Lung (tissue), 12 donors: ENCODE measurements around the gene TRPM5. TPM values are rescaled to one million over a fixed set of nuclear protein-coding genes. Genes with fewer than 3 reads are reported as not detected.

Experiments used
- ATAC-seq: fragments of 200-7000 bp; cut with Tn5 transposase; one replicate; pipeline ENCODE4 v1.9.1; 2020; ENCODE audit warnings: moderate number of reproducible peaks; ENCODE audit not compliant: insufficient read depth, low FRiP score
- DNase-seq, 3 donors: peaks; one replicate each; pipeline ENCODE4 v3.0.0-alpha.2; 2013 to 2017
- H3K27ac ChIP-seq, 2 donors: one replicate each; pipeline ENCODE4 v1.5.1; 2013; ENCODE audit warnings: mild to moderate bottlenecking in 2 of 2, moderate library complexity in 2 of 2, control low read depth in 1 of 2, inconsistent platforms in 1 of 2, low read depth in 1 of 2, low read length in 1 of 2
- H3K27me3 ChIP-seq, 3 donors: one replicate each; pipeline ENCODE4 v1.5.1; 2013; ENCODE audit warnings: low read length in 2 of 3; ENCODE audit not compliant: control insufficient read depth in 3 of 3, insufficient read depth in 3 of 3
- H3K36me3 ChIP-seq, 4 donors: one replicate each; pipeline ENCODE4 v1.5.1; 2013; ENCODE audit warnings: low read length in 4 of 4, mild to moderate bottlenecking in 1 of 4, moderate library complexity in 1 of 4; ENCODE audit not compliant: control insufficient read depth in 4 of 4, insufficient read depth in 4 of 4
- H3K4me1 ChIP-seq, 5 donors: one replicate each; pipeline ENCODE4 v1.5.1; 2013; ENCODE audit warnings: low read length in 5 of 5, mild to moderate bottlenecking in 2 of 5, moderate library complexity in 1 of 5; ENCODE audit not compliant: control insufficient read depth in 5 of 5, insufficient read depth in 5 of 5
- H3K4me3 ChIP-seq: one replicate; pipeline ENCODE4 v1.5.1; 2013; ENCODE audit warnings: mild to moderate bottlenecking, control low read depth, moderate library complexity
- H3K9ac ChIP-seq, 2 donors: one replicate each; pipeline ENCODE4 v1.5.1; 2013; ENCODE audit warnings: low read length in 2 of 2, control low read depth in 1 of 2; ENCODE audit not compliant: insufficient read depth in 1 of 2
- H3K9me3 ChIP-seq, 4 donors: one replicate each; pipeline ENCODE4 v1.5.1; 2013; ENCODE audit warnings: low read length in 3 of 4, mild to moderate bottlenecking in 1 of 4, moderate library complexity in 1 of 4; ENCODE audit not compliant: control insufficient read depth in 4 of 4, insufficient read depth in 3 of 4
- WGBS, 2 donors: extraction: QIAGEN DNeasy Blood & Tissue Kit; methylation state at CpG; one replicate each; pipeline ENCODE4 v1.1.7; 2013; 5-methylcytosine and 5-hydroxymethylcytosine counted together
- polyA plus RNA-seq, 2 donors: library from polyadenylated mRNA; stranded (reverse); fragments of 200-250 nt; gene quantifications; one replicate each; pipeline ENCODE4 v1.2.1, GENCODE V29; 2013
- total RNA-seq, 2 donors: library from RNA; depleted of rRNA in 1 of 2; stranded (reverse); fragments of >200 nt in 1 of 2; gene quantifications; one replicate each; pipeline ENCODE4 v1.2.1, GENCODE V29; 2014 to 2021
- TF ChIP-seq, protein P1 (sequence below): IDR thresholded peaks from 2 replicates; pipeline ENCODE4 v1.5.1; 2012; ENCODE audit warnings: mild to moderate bottlenecking; ENCODE audit errors: control extremely low read depth, extremely low read depth
- donor health status: control.
- donor health status: control.
- donor health status: Bipolar disorder and iron deficiency.
- donor health status: healthy.
- donor health status: DM: yes; HTN: yes; CAD: no.

TRPM5 gene
- total and polyA plus RNA-seq, 4 donors = 0.02 to 0.20 (median 0.11) TPM

- Histone ChIP-seq H3K27me3 (no peaks in the 10 kb centered on the region), H3K9ac (no peak overlapping the region), H3K4me3 (no peak overlapping the region), H3K36me3 (no peaks in the 10 kb centered on the region), H3K9me3 (no peaks in the 10 kb centered on the region), H3K27ac (no peak overlapping the region), H3K4me1 (peaks cover 0 to 5% (median 0%) of the 10 kb centered on the region in 5 donors)
- no peak for DNase-seq
- 75 to 81% methylated on average over 27 to 28 of the region's 28 CpGs for whole genome bisulfite sequencing, 2 donors
- TF ChIP-seq, protein P1, sequence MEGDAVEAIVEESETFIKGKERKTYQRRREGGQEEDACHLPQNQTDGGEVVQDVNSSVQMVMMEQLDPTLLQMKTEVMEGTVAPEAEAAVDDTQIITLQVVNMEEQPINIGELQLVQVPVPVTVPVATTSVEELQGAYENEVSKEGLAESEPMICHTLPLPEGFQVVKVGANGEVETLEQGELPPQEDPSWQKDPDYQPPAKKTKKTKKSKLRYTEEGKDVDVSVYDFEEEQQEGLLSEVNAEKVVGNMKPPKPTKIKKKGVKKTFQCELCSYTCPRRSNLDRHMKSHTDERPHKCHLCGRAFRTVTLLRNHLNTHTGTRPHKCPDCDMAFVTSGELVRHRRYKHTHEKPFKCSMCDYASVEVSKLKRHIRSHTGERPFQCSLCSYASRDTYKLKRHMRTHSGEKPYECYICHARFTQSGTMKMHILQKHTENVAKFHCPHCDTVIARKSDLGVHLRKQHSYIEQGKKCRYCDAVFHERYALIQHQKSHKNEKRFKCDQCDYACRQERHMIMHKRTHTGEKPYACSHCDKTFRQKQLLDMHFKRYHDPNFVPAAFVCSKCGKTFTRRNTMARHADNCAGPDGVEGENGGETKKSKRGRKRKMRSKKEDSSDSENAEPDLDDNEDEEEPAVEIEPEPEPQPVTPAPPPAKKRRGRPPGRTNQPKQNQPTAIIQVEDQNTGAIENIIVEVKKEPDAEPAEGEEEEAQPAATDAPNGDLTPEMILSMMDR = no peak
- no peak for ATAC-seq
Observed at GRCh38 chr11:2424811-2425495, 19.4 kb downstream of the TRPM5 start.

GRCh38 chr11:2423157-2424025, 20.9 kb downstream of the TRPM5 start:
- Histone ChIP-seq H3K27ac (no peak overlapping the region), H3K4me1 (peaks cover 0 to 5% (median 0%) of the 10 kb centered on the region in 5 donors), H3K27me3 (no peaks in the 10 kb centered on the region), H3K9ac (no peak overlapping the region), H3K9me3 (no peaks in the 10 kb centered on the region), H3K36me3 (no peaks in the 10 kb centered on the region), H3K4me3 (no peak overlapping the region)
- TF ChIP-seq, protein P1 = no peak
- no peak for ATAC-seq
- 82 to 87% methylated on average over 26 of the region's 26 CpGs for WGBS, 2 donors
- DNase-seq = no peak

GRCh38 chr11:2422461-2423156, 21.7 kb downstream of the TRPM5 start:
- Histone ChIP-seq H3K9ac (no peak overlapping the region), H3K4me3 (no peak overlapping the region), H3K27ac (no peak overlapping the region), H3K4me1 (peaks cover 0 to 5% (median 0%) of the 10 kb centered on the region in 5 donors), H3K9me3 (no peaks in the 10 kb centered on the region), H3K36me3 (no peaks in the 10 kb centered on the region), H3K27me3 (no peaks in the 10 kb centered on the region)
- TF ChIP-seq, protein P1 = no peak
- DNase-seq (no peak), ATAC-seq (no peak)
- WGBS, 2 donors = 85 to 89% methylated on average over 14 of the region's 14 CpGs
